GM18505 (cell line): ENCODE measurements around the gene GCGR.

Experiments
- ATAC-seq: cut with Tn5 transposase; IDR thresholded peaks from one replicate; pipeline ENCODE4 v1.9.1; 2021; ENCODE audit not compliant: unreplicated experiment
- POLR2A ChIP-seq: IDR thresholded peaks from 4 replicates; pipeline ENCODE4 v1.6.1; 2011; ENCODE audit warnings: borderline replicate concordance; ENCODE audit not compliant: insufficient read depth, insufficient read length; ENCODE audit errors: extremely low read depth

Gene GCGR

GRCh38 chr17:81803728-81804558 is at the start of gene GCGR:
Gene GCGR, plus strand, starts transcription at chr17:81804150. Its CDS starts 4,869 bp downstream, at chr17:81809019.
- ATAC-seq, result no peak

GRCh38 chr17:81792675-81793615 is 11.0 kb upstream of the GCGR start:
- ATAC-seq, result no peak

More at GRCh38 chr17:81803728-81804558, at the start of gene GCGR:
- TF ChIP-seq POLR2A, result no peak

GRCh38 chr17:81794074-81794476 is 9.9 kb upstream of the GCGR start:
- no peak for TF ChIP-seq POLR2A
- no peak for ATAC-seq

More at GRCh38 chr17:81792675-81793615, 11.0 kb upstream of the GCGR start:
- TF ChIP-seq POLR2A, result no peak

- no peak for ATAC-seq
- TF ChIP-seq POLR2A, result no peak
Measured at GRCh38 chr17:81794509-81794908, 9.4 kb upstream of the GCGR start.

- no peak for TF ChIP-seq POLR2A
- ATAC-seq, result no peak
Measured at GRCh38 chr17:81801327-81801726, 2.6 kb upstream of the GCGR start.

- no peak for TF ChIP-seq POLR2A
- no peak for ATAC-seq
Measured at GRCh38 chr17:81802048-81802758, 1.7 kb upstream of the GCGR start.

- ATAC-seq, result no peak
Measured at GRCh38 chr17:81802856-81803643, 900 bp upstream of the GCGR start.

GRCh38 chr17:81804559-81805399 is 829 bp downstream of the GCGR start:
- ATAC-seq, result no peak
- no peak for TF ChIP-seq POLR2A

More at GRCh38 chr17:81802856-81803643, 900 bp upstream of the GCGR start:
- TF ChIP-seq POLR2A, result no peak

- no peak for TF ChIP-seq POLR2A
- no peak for ATAC-seq
Measured at GRCh38 chr17:81805707-81806460, 1.9 kb downstream of the GCGR start.

- TF ChIP-seq POLR2A, result no peak
- no peak for ATAC-seq
Measured at GRCh38 chr17:81806461-81807209, 2.7 kb downstream of the GCGR start.

- TF ChIP-seq POLR2A, result no peak
- no peak for ATAC-seq
Measured at GRCh38 chr17:81807210-81807719, 3.3 kb downstream of the GCGR start.

- ATAC-seq, result no peak
- TF ChIP-seq POLR2A, result no peak
Measured at GRCh38 chr17:81807839-81808238, 3.9 kb downstream of the GCGR start.
